H9 (cell line): ENCODE data around the gene FCHSD2. TPM values are rescaled to one million over a fixed set of nuclear protein-coding genes. Genes with fewer than 3 reads are reported as not detected.

Experiments
- DNase-seq: peaks from one replicate; pipeline ENCODE4 v3.0.0-alpha.2; 2017
- H2AFZ ChIP-seq: one replicate; pipeline ENCODE4 v1.6.1; 2013; ENCODE audit warnings: mild to moderate bottlenecking, low read length, control low read depth, moderate library complexity
- H2AK5ac ChIP-seq: 2 replicates; pipeline ENCODE4 v1.6.1; 2013; ENCODE audit warnings: low read length, control low read depth, mixed read lengths; ENCODE audit not compliant: insufficient read length
- H2BK120ac ChIP-seq: one replicate; pipeline ENCODE4 v1.6.1; 2013; ENCODE audit warnings: low read depth, mild to moderate bottlenecking, low read length, control low read depth, inconsistent platforms; ENCODE audit not compliant: poor library complexity, severe bottlenecking
- H2BK12ac ChIP-seq: 2 replicates; pipeline ENCODE4 v1.6.1; 2013; ENCODE audit warnings: low read length, control low read depth, mixed read lengths, low read depth; ENCODE audit not compliant: insufficient read length
- H2BK15ac ChIP-seq: 2 replicates; pipeline ENCODE4 v1.6.1; 2013; ENCODE audit warnings: low read depth, low read length, control low read depth
- H2BK20ac ChIP-seq: one replicate; pipeline ENCODE4 v1.6.1; 2013; ENCODE audit warnings: low read depth, mild to moderate bottlenecking, low read length, control low read depth, inconsistent platforms; ENCODE audit not compliant: poor library complexity, severe bottlenecking
- H2BK5ac ChIP-seq: 2 replicates; pipeline ENCODE4 v1.6.1; 2013; ENCODE audit warnings: low read length, control low read depth, mixed read lengths; ENCODE audit not compliant: insufficient read length
- H3K14ac ChIP-seq: 2 replicates; pipeline ENCODE4 v1.6.1; 2013; ENCODE audit warnings: low read length, control low read depth; ENCODE audit not compliant: insufficient read depth
- H3K18ac ChIP-seq: 2 replicates; pipeline ENCODE4 v1.6.1; 2013; ENCODE audit warnings: low read depth, mild to moderate bottlenecking, mixed read lengths, low read length, control low read depth; ENCODE audit not compliant: insufficient read length
- H3K23ac ChIP-seq: 2 replicates; pipeline ENCODE4 v1.6.1; 2013; ENCODE audit warnings: low read length, control low read depth, mixed read lengths, low read depth; ENCODE audit not compliant: insufficient read length
- H3K23me2 ChIP-seq: 2 replicates; pipeline ENCODE4 v1.6.1; 2013; ENCODE audit warnings: low read depth, mild to moderate bottlenecking, mixed read lengths, low read length, control low read depth; ENCODE audit not compliant: insufficient read length, poor library complexity, severe bottlenecking
- H3K27ac ChIP-seq: 2 replicates; pipeline ENCODE4 v1.5.1; 2013; ENCODE audit warnings: low read length, control low read depth, mixed read lengths, low read depth; ENCODE audit not compliant: insufficient read length
- H3K27me3 ChIP-seq: 2 replicates; pipeline ENCODE4 v1.6.1; 2013; ENCODE audit warnings: low read length, control low read depth, inconsistent platforms; ENCODE audit not compliant: insufficient read depth
- H3K4ac ChIP-seq: 2 replicates; pipeline ENCODE4 v1.6.1; 2013; ENCODE audit warnings: low read depth, mild to moderate bottlenecking, control low read depth, inconsistent platforms, low read length, moderate library complexity
- H3K4me1 ChIP-seq: 2 replicates; pipeline ENCODE4 v1.6.1; 2013; ENCODE audit warnings: low read length, control low read depth, inconsistent platforms; ENCODE audit not compliant: insufficient read depth
- H3K4me2 ChIP-seq: 2 replicates; pipeline ENCODE4 v1.6.1; 2013; ENCODE audit warnings: low read length, control low read depth, mixed read lengths; ENCODE audit not compliant: insufficient read length, insufficient read depth
- H3K56ac ChIP-seq: 2 replicates; pipeline ENCODE4 v1.6.1; 2013; ENCODE audit warnings: low read depth, mild to moderate bottlenecking, mixed read lengths, low read length, control low read depth; ENCODE audit not compliant: insufficient read length
- H3K79me1 ChIP-seq: 2 replicates; pipeline ENCODE4 v1.6.1; 2013; ENCODE audit warnings: low read depth, mild to moderate bottlenecking, moderate library complexity, low read length, control low read depth, inconsistent platforms; ENCODE audit not compliant: insufficient read depth, poor library complexity, severe bottlenecking
- H3K79me2 ChIP-seq: 2 replicates; pipeline ENCODE4 v1.6.1; 2013; ENCODE audit warnings: low read length, control low read depth, inconsistent platforms; ENCODE audit not compliant: insufficient read depth
- H3K9ac ChIP-seq: 2 replicates; pipeline ENCODE4 v1.6.1; 2013; ENCODE audit warnings: low read length, control low read depth, mixed read lengths; ENCODE audit not compliant: insufficient read length; ENCODE audit errors: extremely low read depth
- H3K9me3 ChIP-seq: one replicate; pipeline ENCODE4 v1.6.1; 2013; ENCODE audit warnings: low read depth, low read length, inconsistent platforms; ENCODE audit not compliant: control insufficient read depth
- H3T11ph ChIP-seq: one replicate; pipeline ENCODE4 v1.6.1; 2013; ENCODE audit warnings: mild to moderate bottlenecking, low read length, control low read depth, inconsistent platforms
- H4K20me1 ChIP-seq: one replicate; pipeline ENCODE4 v1.6.1; 2013; ENCODE audit not compliant: control insufficient read depth, insufficient read length, insufficient read depth
- H4K5ac ChIP-seq: 2 replicates; pipeline ENCODE4 v1.6.1; 2013; ENCODE audit warnings: low read depth, mild to moderate bottlenecking, mixed read lengths, low read length, control low read depth; ENCODE audit not compliant: insufficient read length
- H4K8ac ChIP-seq: replicated peaks from 2 replicates; pipeline ENCODE4 v1.6.1; 2013; ENCODE audit warnings: low read length, control low read depth, mixed read lengths, low read depth; ENCODE audit not compliant: insufficient read length
- H4K91ac ChIP-seq: 2 replicates; pipeline ENCODE4 v1.6.1; 2013; ENCODE audit warnings: low read depth, mild to moderate bottlenecking, moderate library complexity, mixed read lengths, low read length, control low read depth; ENCODE audit not compliant: insufficient read length
- H3K27ac Mint-ChIP-seq, 3 experiments: 2 replicates in 2 of 3; 3 replicates in 1 of 3; pipeline ENCODE4 v1.8.0; 2020 to 2021; ENCODE audit warnings: mixed read lengths in 3 of 3, mild to moderate bottlenecking in 1 of 3, moderate library complexity in 1 of 3
- H3K27me3 Mint-ChIP-seq: 2 replicates; pipeline ENCODE4 v1.8.0; 2021; ENCODE audit warnings: low read depth, mild to moderate bottlenecking, moderate library complexity, mixed read lengths
- H3K36me3 Mint-ChIP-seq, 3 experiments: 2 replicates in 2 of 3; 3 replicates in 1 of 3; pipeline ENCODE4 v1.8.0; 2020 to 2021; ENCODE audit warnings: low read depth in 3 of 3, mixed read lengths in 3 of 3; ENCODE audit not compliant: insufficient read depth in 1 of 3
- H3K4me1 Mint-ChIP-seq, 2 experiments: 2 replicates each; pipeline ENCODE4 v1.8.0; 2020; ENCODE audit warnings: mixed read lengths in 2 of 2
- H3K4me3 Mint-ChIP-seq, 2 experiments: 2 replicates in 1 of 2; 3 replicates in 1 of 2; pipeline ENCODE4 v1.8.0; 2020 to 2021; ENCODE audit warnings: mild to moderate bottlenecking in 2 of 2, mixed read lengths in 2 of 2, moderate library complexity in 1 of 2
- H3K9me3 Mint-ChIP-seq, 2 experiments: 2 replicates in 1 of 2; 3 replicates in 1 of 2; pipeline ENCODE4 v1.8.0; 2020; ENCODE audit warnings: mild to moderate bottlenecking in 2 of 2, mixed read lengths in 2 of 2, moderate library complexity in 1 of 2
- WGBS: extraction: QIAGEN DNeasy Blood & Tissue Kit; methylation state at CpG from one replicate; pipeline ENCODE4 v1.1.7; 2013; ENCODE audit warnings: missing lambda C conversion rate, low lambda C conversion rate, mixed read lengths; ENCODE audit not compliant: insufficient read length; ENCODE audit errors: extremely low coverage; 5-methylcytosine and 5-hydroxymethylcytosine counted together
- total RNA-seq: library from RNA; stranded (reverse); gene quantifications from 2 replicates; pipeline ENCODE4 v1.2.1, GENCODE V29; 2021
- TF ChIP-seq, protein P1 (sequence below): fragments of 200-600 bp; sonication (generic); conservative IDR thresholded peaks from 3 replicates; pipeline ENCODE4 v1.8.0; 2021; ENCODE audit warnings: antibody characterized with exemption, mild to moderate bottlenecking

The FCHSD2 gene
- total RNA-seq, 1 experiment from 2014 or later = 17.8 TPM

GRCh38 chr11:72825661-72826060 lies 316.5 kb downstream of the FCHSD2 start:
- H3K18ac ChIP-seq = no peak overlapping the region
- Mint-ChIP-seq H3K36me3 (peaks cover 0 to 2% (median 0%) of the 10 kb centered on the region in 3 experiments; a peak in 2 of 7 replicates), H3K4me3 (no peak overlapping the region)

More at GRCh38 chr11:72825661-72826060, 316.5 kb downstream of the FCHSD2 start:
- no peak overlapping the region for H3K4me2 ChIP-seq
- H3K4me1 ChIP-seq = peaks cover 2% of the 10 kb centered on the region; the same call in 1 of the 2 replicates
- H3K27ac ChIP-seq = no peak overlapping the region
- H3K9me3 Mint-ChIP-seq = no peaks in the 10 kb centered on the region; a peak in 1 of 5 replicates
- H3K27me3 Mint-ChIP-seq = peaks cover 23% of the 10 kb centered on the region
- no peak overlapping the region for H3K27ac Mint-ChIP-seq
- H2BK5ac ChIP-seq = no peak overlapping the region
- H3K79me1 ChIP-seq = no peaks in the 10 kb centered on the region
- H4K8ac ChIP-seq = no peak overlapping the region
- H3K23ac ChIP-seq = no peak overlapping the region
- H3K9ac ChIP-seq = no peak overlapping the region
- H4K20me1 ChIP-seq = no peaks in the 10 kb centered on the region
- no CpG with 5 or more reads among the region's 4 CpGs for WGBS
- no peak overlapping the region for H2BK120ac ChIP-seq
- H3K79me2 ChIP-seq = no peaks in the 10 kb centered on the region
- no peak overlapping the region for H4K91ac ChIP-seq
- TF ChIP-seq, protein P1, sequence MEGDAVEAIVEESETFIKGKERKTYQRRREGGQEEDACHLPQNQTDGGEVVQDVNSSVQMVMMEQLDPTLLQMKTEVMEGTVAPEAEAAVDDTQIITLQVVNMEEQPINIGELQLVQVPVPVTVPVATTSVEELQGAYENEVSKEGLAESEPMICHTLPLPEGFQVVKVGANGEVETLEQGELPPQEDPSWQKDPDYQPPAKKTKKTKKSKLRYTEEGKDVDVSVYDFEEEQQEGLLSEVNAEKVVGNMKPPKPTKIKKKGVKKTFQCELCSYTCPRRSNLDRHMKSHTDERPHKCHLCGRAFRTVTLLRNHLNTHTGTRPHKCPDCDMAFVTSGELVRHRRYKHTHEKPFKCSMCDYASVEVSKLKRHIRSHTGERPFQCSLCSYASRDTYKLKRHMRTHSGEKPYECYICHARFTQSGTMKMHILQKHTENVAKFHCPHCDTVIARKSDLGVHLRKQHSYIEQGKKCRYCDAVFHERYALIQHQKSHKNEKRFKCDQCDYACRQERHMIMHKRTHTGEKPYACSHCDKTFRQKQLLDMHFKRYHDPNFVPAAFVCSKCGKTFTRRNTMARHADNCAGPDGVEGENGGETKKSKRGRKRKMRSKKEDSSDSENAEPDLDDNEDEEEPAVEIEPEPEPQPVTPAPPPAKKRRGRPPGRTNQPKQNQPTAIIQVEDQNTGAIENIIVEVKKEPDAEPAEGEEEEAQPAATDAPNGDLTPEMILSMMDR = no peak
- H2BK12ac ChIP-seq = no peak overlapping the region
- DNase-seq = no peak
- H3K56ac ChIP-seq = no peak overlapping the region
- H3K14ac ChIP-seq = no peak overlapping the region
- no peak overlapping the region for H3T11ph ChIP-seq
- H4K5ac ChIP-seq = no peak overlapping the region
- H3K4ac ChIP-seq = no peak overlapping the region
- H3K23me2 ChIP-seq = peaks cover 13% of the 10 kb centered on the region
- H2BK20ac ChIP-seq = no peak overlapping the region
- no peak overlapping the region for H2AFZ ChIP-seq
- no peaks in the 10 kb centered on the region; the same call in 1 of the 2 replicates for H3K27me3 ChIP-seq
- H2AK5ac ChIP-seq = no peak overlapping the region
- H3K4me1 Mint-ChIP-seq = peaks cover 6 to 12% of the 10 kb centered on the region in 2 experiments
- H3K9me3 ChIP-seq = no peaks in the 10 kb centered on the region
- no peak overlapping the region for H2BK15ac ChIP-seq
